PC-9 (cell line): ENCODE measurements around the gene HTR2A.

Experiments
- CTCF ChIP-seq: fragments of 200-600 bp; sonication (generic); conservative IDR thresholded peaks from 2 replicates; pipeline ENCODE4 v1.6.1; 2017; ENCODE audit warnings: mixed run types, antibody characterized with exemption, mild to moderate bottlenecking, moderate library complexity
- EZH2 ChIP-seq: fragments of 200-600 bp; sonication (generic); IDR thresholded peaks from 2 replicates; pipeline ENCODE4 v1.8.0; 2017; ENCODE audit warnings: antibody characterized with exemption, low read depth

GRCh38 chr13:46810440-46810839 is 86.4 kb downstream of the HTR2A start:
- no peak for TF ChIP-seq EZH2
- no peak for TF ChIP-seq CTCF
